Testis (tissue), 3 donors: ENCODE results near the gene SEPTIN5. TPM values are rescaled to one million over a fixed set of nuclear protein-coding genes. Genes with fewer than 3 reads are reported as not detected.

Source experiments
- DNase-seq: peaks from one replicate; pipeline ENCODE4 v3.0.0-alpha.2; 2019
- H3K27ac ChIP-seq, 2 donors: fragments of 200-600 bp; sonication (generic); one replicate each; pipeline ENCODE4 v1.5.1; 2019
- H3K27me3 ChIP-seq: fragments of 200-600 bp; sonication (generic); one replicate; pipeline ENCODE4 v1.5.1; 2019
- H3K36me3 ChIP-seq: fragments of 200-600 bp; sonication (generic); one replicate; pipeline ENCODE4 v1.5.1; 2017; ENCODE audit warnings: low read depth; ENCODE audit errors: missing control alignments
- H3K4me1 ChIP-seq: fragments of 200-600 bp; sonication (generic); one replicate; pipeline ENCODE4 v1.5.1; 2019
- H3K4me3 ChIP-seq, 2 donors: fragments of 200-600 bp; sonication (generic); one replicate each; pipeline ENCODE4 v1.5.1; 2017 to 2019
- H3K9me3 ChIP-seq: fragments of 200-600 bp; sonication (generic); one replicate; pipeline ENCODE4 v1.5.1; 2017
- CTCF ChIP-seq, 3 experiments: fragments of 450-650 bp in 2 of 3; fragments of 200-600 bp in 1 of 3; sonication (generic) in 1 of 3; IDR thresholded peaks; one replicate each; pipeline ENCODE4 v1.5.1; 2016 to 2019; ENCODE audit warnings: antibody characterized with exemption in 3 of 3, mild to moderate bottlenecking in 2 of 3, moderate library complexity in 1 of 3
- POLR2A ChIP-seq: fragments of 450-650 bp; IDR thresholded peaks from one replicate; pipeline ENCODE4 v1.6.1; 2017; ENCODE audit warnings: antibody characterized with exemption, mild to moderate bottlenecking, moderate library complexity
- WGBS, 2 donors: methylation state at CpG; one replicate each; pipeline ENCODE4 v1.1.5; 2018; 5-methylcytosine and 5-hydroxymethylcytosine counted together
- intact Hi-C: fragments of 100-400 bp; cut with DNase I; formaldehyde crosslinking; loops from one replicate; pipeline ENCODE4 v1.15.1; 2023; ENCODE audit warnings: low total_unique reads
- polyA plus RNA-seq: library from polyadenylated mRNA; stranded (reverse); fragments of 350-450 nt; fragmentation: Illumina TruSeq; extraction: RNeasy Lipid Tissue Mini Kit (QIAGEN cat#74804); gene quantifications from one replicate; pipeline ENCODE4 v1.2.3, GENCODE V29; 2014; ENCODE audit warnings: low read depth, low replicate concordance; ENCODE audit not compliant: insufficient read depth
- total RNA-seq, 2 donors: library from RNA; depleted of rRNA; stranded (reverse); fragments of >200 nt; gene quantifications; one replicate each; pipeline ENCODE4 v1.2.3, GENCODE V29; 2016

Gene SEPTIN5
- total and polyA plus RNA-seq, 3 donors from 2014 or later, result 33.9 to 89.3 (median 68.9) TPM

- Histone ChIP-seq H3K36me3 (no peaks in the 10 kb centered on the region), H3K9me3 (no peaks in the 10 kb centered on the region), H3K4me3 (peak overlapping the region in 1 of 2 donors; percentile 14), H3K4me1 (no peaks in the 10 kb centered on the region), H3K27ac (no peak overlapping the region), H3K27me3 (no peaks in the 10 kb centered on the region)
- 29 to 40% methylated on average over 3 to 47 of the region's 48 CpGs for WGBS, 2 donors
- TF ChIP-seq POLR2A, result no peak
- TF ChIP-seq CTCF (IDR thresholded peaks at IDR 0.05), result peak; percentile 85 to 93 (median 91)
- peak; percentile 85 for DNase-seq
- intact Hi-C loops, result loop anchor here (5.0 kb wide), 1 partner anchor 181 kb away; no protein-coding TSS in a partner anchor
Observed at GRCh38 chr22:19730655-19731360, 16.5 kb downstream of the SEPTIN5 start.

DNA sequence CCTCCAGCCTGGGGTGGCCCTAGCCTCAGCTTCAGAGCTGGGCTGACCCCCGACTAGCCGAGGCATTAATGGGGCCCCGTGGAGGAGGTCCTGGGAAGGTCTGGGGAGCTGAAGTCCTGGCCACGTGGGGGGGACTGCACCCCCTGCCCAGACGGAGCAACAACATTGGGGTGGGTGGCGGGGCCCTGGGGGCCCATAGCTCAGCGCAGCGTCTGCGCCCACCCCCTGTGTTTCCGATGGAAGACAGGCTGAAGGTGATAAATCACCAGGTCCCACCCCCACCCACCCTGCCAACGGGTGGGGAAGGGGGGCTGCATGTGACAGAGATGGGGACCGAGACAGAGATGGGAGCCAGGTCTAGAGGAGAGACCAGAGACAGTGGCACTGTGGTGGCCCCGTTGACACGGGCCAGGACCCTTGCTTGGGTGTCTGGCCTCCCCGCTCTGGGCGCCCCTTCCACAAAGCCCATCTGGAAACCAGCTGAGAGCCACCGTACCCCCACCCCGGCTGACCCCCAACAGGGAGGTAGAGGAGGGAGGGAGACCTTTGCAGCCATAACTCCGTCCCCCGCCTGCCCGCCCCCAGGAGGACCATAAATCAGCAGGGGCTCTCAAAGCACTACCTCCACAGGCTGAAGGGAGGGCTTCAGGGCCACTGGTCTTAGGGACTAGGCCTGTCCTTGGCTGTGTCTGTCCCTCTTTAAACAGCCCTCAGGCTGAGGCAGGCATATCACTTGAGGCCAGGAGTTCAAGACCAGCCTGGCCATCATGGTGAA, 17.2 kb downstream of the SEPTIN5 start:
- Histone ChIP-seq H3K4me3 (no peak overlapping the region), H3K4me1 (no peaks in the 10 kb centered on the region), H3K36me3 (no peaks in the 10 kb centered on the region), H3K9me3 (no peaks in the 10 kb centered on the region), H3K27me3 (no peaks in the 10 kb centered on the region), H3K27ac (no peak overlapping the region)
- WGBS, 2 donors, result 69 to 95% methylated on average over 4 to 21 of the region's 21 CpGs
- intact Hi-C loops, result loop anchor here (5.0 kb wide), 1 partner anchor 181 kb away; no protein-coding TSS in a partner anchor
- TF ChIP-seq CTCF (IDR thresholded peaks at IDR 0.05) (no peak), POLR2A (no peak)
- DNase-seq, result no peak

- H3K27ac ChIP-seq, result no peak overlapping the region
- intact Hi-C loops, result loop anchor here (5.0 kb wide), 1 partner anchor 180 kb away; no protein-coding TSS in a partner anchor
- H3K4me3 ChIP-seq, result no peak overlapping the region
- H3K4me1 ChIP-seq, result no peaks in the 10 kb centered on the region
- H3K9me3 ChIP-seq, result no peaks in the 10 kb centered on the region
- no peaks in the 10 kb centered on the region for H3K27me3 ChIP-seq
- WGBS, 2 donors, result 90% methylated on average over 9 to 10 of the region's 10 CpGs
- no peaks in the 10 kb centered on the region for H3K36me3 ChIP-seq
- DNase-seq, result no peak
- TF ChIP-seq POLR2A (no peak), CTCF (IDR thresholded peaks at IDR 0.05) (no peak)
Observed at GRCh38 chr22:19732403-19733113, 18.3 kb downstream of the SEPTIN5 start.

GRCh38 chr22:19733755-19734154, 19.5 kb downstream of the SEPTIN5 start:
- Histone ChIP-seq H3K4me3 (no peak overlapping the region), H3K27me3 (no peaks in the 10 kb centered on the region), H3K27ac (no peak overlapping the region), H3K36me3 (no peaks in the 10 kb centered on the region), H3K9me3 (no peaks in the 10 kb centered on the region), H3K4me1 (no peaks in the 10 kb centered on the region)
- TF ChIP-seq POLR2A (no peak), CTCF (IDR thresholded peaks at IDR 0.05) (no peak)
- intact Hi-C loops, result loop anchor here (5.0 kb wide), 1 partner anchor 179 kb away; no protein-coding TSS in a partner anchor
- no peak for DNase-seq
- 90 to 91% methylated on average over 5 of the region's 5 CpGs for WGBS, 2 donors
